GM21515 (cell line): ENCODE measurements around the gene IDS.
"Not testable (repeated sequence)": the region's sequence is repeated elsewhere in the genome, so short reads cannot be mapped to it uniquely, and the experiment has no call there.

ENCODE experiments used
- ATAC-seq: cut with Tn5 transposase; IDR thresholded peaks from one replicate; pipeline ENCODE4 v1.9.1; 2021; ENCODE audit not compliant: unreplicated experiment

IDS gene

GRCh38 chrX:149502923-149503322 lies 2.2 kb downstream of the IDS start:
- not testable (repeated sequence) for ATAC-seq

GRCh38 chrX:149499766-149500165 lies 5.3 kb downstream of the IDS start:
- no peak for ATAC-seq

GRCh38 chrX:149498767-149499166 lies 6.3 kb downstream of the IDS start:
- no peak for ATAC-seq

GRCh38 chrX:149497626-149498025 lies 7.5 kb downstream of the IDS start:
- no peak for ATAC-seq

- ATAC-seq: no peak
Measured at GRCh38 chrX:149497054-149497453, 8.1 kb downstream of the IDS start.

GRCh38 chrX:149495573-149496071 lies 9.5 kb downstream of the IDS start:
- no peak for ATAC-seq

GRCh38 chrX:149494844-149495565 lies 10.1 kb downstream of the IDS start:
- no peak for ATAC-seq

GRCh38 chrX:149493567-149494562 lies 11.2 kb downstream of the IDS start:
- ATAC-seq: no peak

- no peak for ATAC-seq
Measured at GRCh38 chrX:149491812-149492211, 13.3 kb downstream of the IDS start.

- ATAC-seq: no peak
Measured at GRCh38 chrX:149490100-149490499, 15.0 kb downstream of the IDS start.

- ATAC-seq: not testable (repeated sequence)
Measured at GRCh38 chrX:149488411-149489052, 16.6 kb downstream of the IDS start.

- ATAC-seq: not testable (repeated sequence)
Measured at GRCh38 chrX:149488008-149488407, 17.1 kb downstream of the IDS start.

GRCh38 chrX:149487292-149487691 lies 17.8 kb downstream of the IDS start:
- no peak for ATAC-seq

GRCh38 chrX:149476513-149476912 lies 28.6 kb downstream of the IDS start:
- ATAC-seq: peak; percentile 70

- no peak for ATAC-seq
Measured at GRCh38 chrX:149473966-149474365, 31.1 kb downstream of the IDS start.

- no peak for ATAC-seq
Measured at GRCh38 chrX:149473092-149473491, 32.0 kb downstream of the IDS start.

GRCh38 chrX:149472625-149473024 lies 32.5 kb downstream of the IDS start:
- ATAC-seq: no peak

GRCh38 chrX:149471397-149471796 lies 33.7 kb downstream of the IDS start:
- no peak for ATAC-seq

- peak; percentile 85 for ATAC-seq
Measured at GRCh38 chrX:149470955-149471354, 34.2 kb downstream of the IDS start.

GRCh38 chrX:149469406-149469805 lies 35.7 kb downstream of the IDS start:
- ATAC-seq: no peak

- ATAC-seq: no peak
Measured at GRCh38 chrX:149467920-149468319, 37.2 kb downstream of the IDS start.
